Upper lobe of left lung (tissue), 4 donors: ENCODE results near the gene PTGR3.

ENCODE experiments used
- CTCF ChIP-seq, 6 experiments: fragments of 450-650 bp in 4 of 6; fragments of 200-600 bp in 2 of 6; sonication (generic) in 2 of 6; IDR thresholded peaks; one replicate each; pipeline ENCODE4 v1.5.1; 2016 to 2019; ENCODE audit warnings: antibody characterized with exemption in 6 of 6
- POLR2AphosphoS5 ChIP-seq, 2 donors: sonication (generic); formaldehyde crosslinking; IDR thresholded peaks; one replicate each; pipeline ENCODE4 v1.5.1; 2017; ENCODE audit warnings: antibody characterized with exemption in 2 of 2

GRCh38 chr18:75216212-75216910, 7.4 kb upstream of the PTGR3 start:
- TF ChIP-seq CTCF (IDR thresholded peaks at IDR 0.05) = no peak
- TF ChIP-seq POLR2AphosphoS5 (IDR thresholded peaks at IDR 0.05) = no peak
